Measurements from ENCODE around the gene DEPP1. TPM values are rescaled to one million over a fixed set of nuclear protein-coding genes. Genes with fewer than 3 reads are reported as not detected.
A peak's percentile ranks its signal among the peaks of the same experiment; 100 is the strongest.

Gene DEPP1
- total RNA-seq, 1 donor from 2014 or later, result 0.26 TPM

GRCh38 chr10:44948642-44949041, 30.0 kb downstream of the DEPP1 start:
- no peak for FAIRE-seq
- H3K27me3 ChIP-seq (ENCODE audit: control insufficient read depth, insufficient read depth, low read length), result no peaks in the 10 kb centered on the region
- DNase-seq (ENCODE audit: low read depth), result no peak
- H3K36me3 ChIP-seq (ENCODE audit: control insufficient read depth, insufficient read depth, low read length), result no peaks in the 10 kb centered on the region
- no peak for TF ChIP-seq CTCF (IDR thresholded peaks at IDR 0.05; ENCODE audit: insufficient read depth, low read length, severe bottlenecking)
- no peak overlapping the region for H3K4me3 ChIP-seq (ENCODE audit: low read depth, low read length)

GRCh38 chr10:44947371-44948152, 31.0 kb downstream of the DEPP1 start:
- DNase-seq (ENCODE audit: low read depth), result peak; percentile 16
- no peak overlapping the region for H3K4me3 ChIP-seq (ENCODE audit: low read depth, low read length)
- no peaks in the 10 kb centered on the region for H3K27me3 ChIP-seq (ENCODE audit: control insufficient read depth, insufficient read depth, low read length)
- H3K36me3 ChIP-seq (ENCODE audit: control insufficient read depth, insufficient read depth, low read length), result no peaks in the 10 kb centered on the region
- no peak for TF ChIP-seq CTCF (IDR thresholded peaks at IDR 0.05; ENCODE audit: insufficient read depth, low read length, severe bottlenecking)
- FAIRE-seq, result no peak

GRCh38 chr10:44946205-44946604, 32.4 kb downstream of the DEPP1 start:
- TF ChIP-seq CTCF (IDR thresholded peaks at IDR 0.05; ENCODE audit: insufficient read depth, low read length, severe bottlenecking), result no peak
- FAIRE-seq (no peak), DNase-seq (ENCODE audit: low read depth) (no peak)
- Histone ChIP-seq H3K36me3 (ENCODE audit: control insufficient read depth, insufficient read depth, low read length) (no peaks in the 10 kb centered on the region), H3K27me3 (ENCODE audit: control insufficient read depth, insufficient read depth, low read length) (no peaks in the 10 kb centered on the region), H3K4me3 (ENCODE audit: low read depth, low read length) (no peak overlapping the region)

- DNase-seq (ENCODE audit: low read depth) (no peak), FAIRE-seq (no peak)
- no peak for TF ChIP-seq CTCF (IDR thresholded peaks at IDR 0.05; ENCODE audit: insufficient read depth, low read length, severe bottlenecking)
Observed at GRCh38 chr10:44944354-44944753, 34.3 kb downstream of the DEPP1 start.

GRCh38 chr10:44939691-44940401, 38.8 kb downstream of the DEPP1 start:
- Histone ChIP-seq H3K4me3 (ENCODE audit: low read depth, low read length) (no peak overlapping the region), H3K27me3 (ENCODE audit: control insufficient read depth, insufficient read depth, low read length) (no peaks in the 10 kb centered on the region), H3K36me3 (ENCODE audit: control insufficient read depth, insufficient read depth, low read length) (no peaks in the 10 kb centered on the region)
- no peak for FAIRE-seq
- no peak for DNase-seq (ENCODE audit: low read depth)
- no peak for TF ChIP-seq CTCF (IDR thresholded peaks at IDR 0.05; ENCODE audit: insufficient read depth, low read length, severe bottlenecking)

More at GRCh38 chr10:44944354-44944753, 34.3 kb downstream of the DEPP1 start:
- H3K27me3 ChIP-seq (ENCODE audit: control insufficient read depth, insufficient read depth, low read length), result no peaks in the 10 kb centered on the region
- H3K36me3 ChIP-seq (ENCODE audit: control insufficient read depth, insufficient read depth, low read length), result no peaks in the 10 kb centered on the region
- no peak overlapping the region for H3K4me3 ChIP-seq (ENCODE audit: low read depth, low read length)
